Liver (tissue), 9 donors: ENCODE results near the gene PFKFB4. TPM values are rescaled to one million over a fixed set of nuclear protein-coding genes. Genes with fewer than 3 reads are reported as not detected.

Source experiments
- DNase-seq: peaks from one replicate; pipeline ENCODE4 v3.0.0-alpha.2; 2017; ENCODE audit warnings: low spot score
- H3K27ac ChIP-seq, 2 donors: one replicate each; pipeline ENCODE4 v1.7.0; 2013; ENCODE audit warnings: inconsistent platforms in 2 of 2, low read length in 2 of 2, control low read depth in 1 of 2, low read depth in 1 of 2, mild to moderate bottlenecking in 1 of 2
- H3K27me3 ChIP-seq, 4 donors: one replicate each; pipeline versions ENCODE4 v1.6.1 to v1.7.0; 2013; ENCODE audit warnings: low read length in 3 of 4, inconsistent platforms in 1 of 4, mild to moderate bottlenecking in 1 of 4, moderate library complexity in 1 of 4; ENCODE audit not compliant: control insufficient read depth in 4 of 4, insufficient read depth in 4 of 4
- H3K36me3 ChIP-seq, 4 donors: one replicate each; pipeline versions ENCODE4 v1.6.1 to v1.7.0; 2013; ENCODE audit warnings: low read length in 3 of 4, mild to moderate bottlenecking in 3 of 4, low read depth in 1 of 4, moderate library complexity in 1 of 4; ENCODE audit not compliant: control insufficient read depth in 4 of 4, insufficient read depth in 3 of 4
- H3K4me1 ChIP-seq, 4 donors: one replicate each; pipeline versions ENCODE4 v1.6.1 to v1.7.0; 2013; ENCODE audit warnings: low read length in 3 of 4, mild to moderate bottlenecking in 3 of 4, moderate library complexity in 1 of 4; ENCODE audit not compliant: control insufficient read depth in 4 of 4, insufficient read depth in 4 of 4
- H3K4me3 ChIP-seq, 3 donors: one replicate each; pipeline versions ENCODE4 v1.6.1 to v1.7.0; 2013; ENCODE audit warnings: low read length in 3 of 3, control low read depth in 1 of 3, low read depth in 1 of 3, mild to moderate bottlenecking in 1 of 3
- H3K9ac ChIP-seq, 2 donors: one replicate each; pipeline ENCODE4 v1.7.0; 2013; ENCODE audit warnings: low read length in 2 of 2, mild to moderate bottlenecking in 2 of 2, moderate library complexity in 2 of 2, control low read depth in 1 of 2, low read depth in 1 of 2
- H3K9me3 ChIP-seq, 4 donors: one replicate each; pipeline versions ENCODE4 v1.6.1 to v1.7.0; 2013; ENCODE audit warnings: low read length in 3 of 4; ENCODE audit not compliant: control insufficient read depth in 4 of 4
- FOXA2 ChIP-seq: IDR thresholded peaks from 2 replicates; pipeline ENCODE4 v1.6.1; 2016; ENCODE audit warnings: antibody characterized with exemption
- GABPA ChIP-seq, 2 donors: IDR thresholded peaks in 1 of 2; conservative IDR thresholded peaks in 1 of 2; 2 replicates each; pipeline ENCODE4 v1.6.1; 2016; ENCODE audit warnings: antibody characterized with exemption in 2 of 2, mild to moderate bottlenecking in 1 of 2, moderate library complexity in 1 of 2
- HNF4A ChIP-seq, 2 donors: conservative IDR thresholded peaks; 2 replicates each; pipeline ENCODE4 v1.6.1; 2016; ENCODE audit warnings: antibody characterized with exemption in 2 of 2, mild to moderate bottlenecking in 2 of 2
- JUND ChIP-seq, 2 donors: IDR thresholded peaks; 2 replicates each; pipeline ENCODE4 v1.6.1; 2016; ENCODE audit warnings: antibody characterized with exemption in 2 of 2
- MAX ChIP-seq: IDR thresholded peaks from 2 replicates; pipeline ENCODE4 v1.6.1; 2016; ENCODE audit warnings: antibody characterized with exemption
- NR2F2 ChIP-seq: IDR thresholded peaks from 2 replicates; pipeline ENCODE4 v1.6.1; 2016; ENCODE audit warnings: antibody characterized with exemption
- RAD21 ChIP-seq, 2 donors: IDR thresholded peaks; 2 replicates each; pipeline ENCODE4 v1.6.1; 2016; ENCODE audit warnings: antibody characterized with exemption in 2 of 2, mild to moderate bottlenecking in 2 of 2
- REST ChIP-seq: IDR thresholded peaks from 2 replicates; pipeline ENCODE4 v1.6.1; 2016; ENCODE audit warnings: antibody characterized with exemption, mild to moderate bottlenecking
- RXRA ChIP-seq, 2 donors: IDR thresholded peaks; 2 replicates each; pipeline ENCODE4 v1.6.1; 2017 to 2018; ENCODE audit warnings: antibody characterized with exemption in 2 of 2, mild to moderate bottlenecking in 1 of 2
- TAF1 ChIP-seq: conservative IDR thresholded peaks from 2 replicates; pipeline ENCODE4 v1.6.1; 2016; ENCODE audit warnings: antibody characterized with exemption, mild to moderate bottlenecking
- YY1 ChIP-seq: IDR thresholded peaks from 2 replicates; pipeline ENCODE4 v1.6.1; 2016; ENCODE audit warnings: antibody characterized with exemption, mild to moderate bottlenecking
- WGBS: extraction: QIAGEN DNeasy Blood & Tissue Kit; methylation state at CpG from one replicate; pipeline ENCODE4 v1.1.7; 2013; 5-methylcytosine and 5-hydroxymethylcytosine counted together
- polyA plus RNA-seq, 2 donors: library from polyadenylated mRNA; stranded (reverse) in 1 of 2; unstranded in 1 of 2; fragments of 200-250 nt in 1 of 2; fragments of >200 nt in 1 of 2; fragmentation: Nextera tagmentation in 1 of 2; extraction: Ambion mirVana in 1 of 2; gene quantifications; one replicate each; pipeline versions ENCODE4 v1.2.1 to v1.2.3, GENCODE V29; 2013 to 2015
- total RNA-seq, 2 donors: library from RNA; depleted of rRNA; stranded (reverse); fragments of >200 nt; gene quantifications; one replicate each; pipeline ENCODE4 v1.2.3, GENCODE V29; 2014
- TF ChIP-seq, protein P1 (sequence below): fragments of 150-350 bp; IDR thresholded peaks from 2 replicates; pipeline ENCODE4 v1.5.1; 2017; ENCODE audit warnings: improper control_type of control experiment, low read depth, low read length; ENCODE audit not compliant: missing input control
- TF ChIP-seq, protein P2 (sequence below): IDR thresholded peaks from 2 replicates; pipeline ENCODE4 v1.6.1; 2016; ENCODE audit warnings: antibody characterized with exemption
- donor health status: healthy.
- donor health status: healthy.
- donor health status: healthy.
- donor health status: healthy.
- donor health status: healthy.

The PFKFB4 gene
- total and polyA plus RNA-seq, 4 donors = 0.46 to 5.3 (median 1.7) TPM

DNA sequence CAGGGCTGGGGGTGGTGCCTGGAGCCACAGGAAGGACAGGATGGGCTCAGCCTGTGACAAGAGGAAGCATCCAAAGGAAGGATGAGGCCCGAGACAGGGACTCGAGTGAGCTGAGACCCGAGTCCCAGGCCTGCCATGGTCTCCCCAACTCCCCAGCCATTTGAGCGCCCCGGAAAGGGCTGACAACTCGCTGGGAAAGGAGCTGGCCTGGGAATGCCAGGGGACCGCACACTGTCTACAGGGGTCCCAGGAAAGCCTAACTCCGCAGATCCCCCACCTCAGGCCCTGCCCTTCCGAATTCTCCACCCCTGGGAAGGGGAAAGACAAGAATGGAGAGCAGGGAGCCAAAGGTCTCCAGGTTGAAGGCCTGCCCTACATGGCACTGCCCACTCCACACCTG lies 31.6 kb downstream of the PFKFB4 start:
- H3K27ac ChIP-seq = no peak overlapping the region
- H3K9ac ChIP-seq = no peak overlapping the region
- H3K4me1 ChIP-seq = no peaks in the 10 kb centered on the region
- H3K27me3 ChIP-seq = no peaks in the 10 kb centered on the region
- no peaks in the 10 kb centered on the region for H3K9me3 ChIP-seq
- no peaks in the 10 kb centered on the region for H3K36me3 ChIP-seq
- no peak for DNase-seq
- no peak overlapping the region for H3K4me3 ChIP-seq
- TF ChIP-seq, protein P1, sequence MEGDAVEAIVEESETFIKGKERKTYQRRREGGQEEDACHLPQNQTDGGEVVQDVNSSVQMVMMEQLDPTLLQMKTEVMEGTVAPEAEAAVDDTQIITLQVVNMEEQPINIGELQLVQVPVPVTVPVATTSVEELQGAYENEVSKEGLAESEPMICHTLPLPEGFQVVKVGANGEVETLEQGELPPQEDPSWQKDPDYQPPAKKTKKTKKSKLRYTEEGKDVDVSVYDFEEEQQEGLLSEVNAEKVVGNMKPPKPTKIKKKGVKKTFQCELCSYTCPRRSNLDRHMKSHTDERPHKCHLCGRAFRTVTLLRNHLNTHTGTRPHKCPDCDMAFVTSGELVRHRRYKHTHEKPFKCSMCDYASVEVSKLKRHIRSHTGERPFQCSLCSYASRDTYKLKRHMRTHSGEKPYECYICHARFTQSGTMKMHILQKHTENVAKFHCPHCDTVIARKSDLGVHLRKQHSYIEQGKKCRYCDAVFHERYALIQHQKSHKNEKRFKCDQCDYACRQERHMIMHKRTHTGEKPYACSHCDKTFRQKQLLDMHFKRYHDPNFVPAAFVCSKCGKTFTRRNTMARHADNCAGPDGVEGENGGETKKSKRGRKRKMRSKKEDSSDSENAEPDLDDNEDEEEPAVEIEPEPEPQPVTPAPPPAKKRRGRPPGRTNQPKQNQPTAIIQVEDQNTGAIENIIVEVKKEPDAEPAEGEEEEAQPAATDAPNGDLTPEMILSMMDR = no peak
- no peak for TF ChIP-seq RAD21 (IDR thresholded peaks at IDR 0.05)
- TF ChIP-seq MAX = no peak
- TF ChIP-seq REST = no peak
- TF ChIP-seq TAF1 = no peak
- no peak for TF ChIP-seq RXRA (IDR thresholded peaks at IDR 0.05)
- no peak for TF ChIP-seq NR2F2
- TF ChIP-seq FOXA2 = no peak
- TF ChIP-seq, protein P2, sequence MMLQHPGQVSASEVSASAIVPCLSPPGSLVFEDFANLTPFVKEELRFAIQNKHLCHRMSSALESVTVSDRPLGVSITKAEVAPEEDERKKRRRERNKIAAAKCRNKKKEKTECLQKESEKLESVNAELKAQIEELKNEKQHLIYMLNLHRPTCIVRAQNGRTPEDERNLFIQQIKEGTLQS = no peak
- TF ChIP-seq GABPA (IDR thresholded peaks at IDR 0.05 in 1 of 2, conservative IDR thresholded peaks at IDR 0.05 in 1 of 2) = no peak
- no peak for TF ChIP-seq YY1
- no peak for TF ChIP-seq HNF4A (conservative IDR thresholded peaks at IDR 0.05)
- 93% methylated on average over 9 of the region's 9 CpGs for WGBS

- no peak for DNase-seq
- WGBS = 91% methylated on average over 6 of the region's 6 CpGs
Measured at GRCh38 chr3:48521635-48522034, 35.0 kb downstream of the PFKFB4 start.

More at GRCh38 chr3:48521635-48522034, 35.0 kb downstream of the PFKFB4 start:
- TF ChIP-seq, protein P2 = no peak
- TF ChIP-seq FOXA2 (no peak), JUND (IDR thresholded peaks at IDR 0.05) (no peak)
- peaks cover 0 to 2% (median 0%) of the 10 kb centered on the region in 4 donors for H3K36me3 ChIP-seq
- no peak overlapping the region for H3K27ac ChIP-seq
- no peaks in the 10 kb centered on the region for H3K9me3 ChIP-seq
- no peaks in the 10 kb centered on the region for H3K4me1 ChIP-seq
- H3K27me3 ChIP-seq = no peaks in the 10 kb centered on the region
- no peak overlapping the region for H3K9ac ChIP-seq
- no peak overlapping the region for H3K4me3 ChIP-seq
